Caco-2 (cell line): ENCODE measurements around the gene TRPM2. TPM values are rescaled to one million over a fixed set of nuclear protein-coding genes. Genes with fewer than 3 reads are reported as not detected.

ENCODE experiments used
- BruUV-seq: library from RNA; stranded (reverse); fragments of 400-500 nt; replicated peaks from 2 replicates; lab custom pipeline; 2021; lab: Mats Ljungman, UMichigan
- CTCF ChIA-PET: fragments of 300-600 bp; sonication (Branson Sonifier 250); formaldehyde crosslinking; loops from one replicate; lab custom pipeline; 2022; ENCODE audit warnings: antibody characterized with exemption; lab: Charles Lee
- POLR2A ChIA-PET: fragments of 300-600 bp; sonication (Branson Sonifier 250); formaldehyde crosslinking; loops from one replicate; lab custom pipeline; 2022; ENCODE audit warnings: antibody characterized with exemption; lab: Charles Lee
- DNase-seq, 2 experiments: peaks; one replicate each; pipeline versions ENCODE4 v3.0.0 to v3.0.0-alpha.2; 2020 to 2022
- H3K27me3 ChIP-seq: replicated peaks from 2 replicates; pipeline ENCODE4 v1.6.0; 2011; ENCODE audit warnings: low read length; ENCODE audit not compliant: control insufficient read depth, insufficient read depth
- H3K36me3 ChIP-seq: 2 replicates; pipeline ENCODE4 v1.5.1; 2011; ENCODE audit warnings: low read length; ENCODE audit not compliant: control insufficient read depth, insufficient read depth
- H3K4me1 ChIP-seq: fragments of 250-450 bp; sonication (Bioruptor Pico); 2 replicates; pipeline ENCODE4 v1.5.1; 2020; ENCODE audit warnings: mild to moderate bottlenecking
- H3K4me3 ChIP-seq: 2 replicates; pipeline ENCODE4 v1.5.1; 2011; ENCODE audit warnings: low read depth, mild to moderate bottlenecking, control low read depth, low read length
- H3K9me3 ChIP-seq: fragments of 250-450 bp; sonication (Bioruptor Pico); 2 replicates; pipeline ENCODE4 v1.5.1; 2020; ENCODE audit warnings: mild to moderate bottlenecking, moderate library complexity
- H3K27ac Mint-ChIP-seq: one replicate; pipeline ENCODE4 v1.8.0; 2022; ENCODE audit warnings: mixed read lengths; ENCODE audit not compliant: unreplicated experiment
- H3K27me3 Mint-ChIP-seq: one replicate; pipeline ENCODE4 v1.8.0; 2022; ENCODE audit warnings: mixed read lengths; ENCODE audit not compliant: insufficient read depth, unreplicated experiment
- H3K36me3 Mint-ChIP-seq: one replicate; pipeline ENCODE4 v1.8.0; 2022; ENCODE audit warnings: mild to moderate bottlenecking, mixed read lengths; ENCODE audit not compliant: insufficient read depth, unreplicated experiment
- H3K4me1 Mint-ChIP-seq: one replicate; pipeline ENCODE4 v1.8.0; 2022; ENCODE audit warnings: low read depth, mixed read lengths; ENCODE audit not compliant: unreplicated experiment
- H3K4me3 Mint-ChIP-seq: one replicate; pipeline ENCODE4 v1.8.0; 2022; ENCODE audit warnings: mild to moderate bottlenecking, moderate library complexity, mixed read lengths; ENCODE audit not compliant: unreplicated experiment
- H3K9me3 Mint-ChIP-seq: one replicate; pipeline ENCODE4 v1.8.0; 2022; ENCODE audit warnings: mixed read lengths; ENCODE audit not compliant: unreplicated experiment
- intact Hi-C: fragments of 100-400 bp; cut with micrococcal nuclease; formaldehyde crosslinking; loops from one replicate; pipeline ENCODE4 v1.10.0; 2022; ENCODE audit not compliant: unreplicated experiment
- total RNA-seq: library from RNA; stranded (reverse); gene quantifications from 2 replicates; pipeline ENCODE4 v1.2.3, GENCODE V29; 2022
- TF ChIP-seq, protein P1 (sequence below), 2 experiments: fragments of 200-600 bp in 1 of 2; IDR thresholded peaks; 1 replicate in 1 of 2; 2 replicates in 1 of 2; pipeline versions ENCODE4 v1.5.1 to v1.8.0; 2011 to 2022; ENCODE audit warnings: antibody characterized with exemption in 1 of 2, control low read depth in 1 of 2, inconsistent platforms in 1 of 2, low read depth in 1 of 2, low read length in 1 of 2, mild to moderate bottlenecking in 1 of 2, moderate library complexity in 1 of 2; ENCODE audit not compliant: insufficient read depth in 1 of 2, severe bottlenecking in 1 of 2, unreplicated experiment in 1 of 2

Gene TRPM2
- total RNA-seq, 1 experiment from 2014 or later: 0.20 TPM

DNA sequence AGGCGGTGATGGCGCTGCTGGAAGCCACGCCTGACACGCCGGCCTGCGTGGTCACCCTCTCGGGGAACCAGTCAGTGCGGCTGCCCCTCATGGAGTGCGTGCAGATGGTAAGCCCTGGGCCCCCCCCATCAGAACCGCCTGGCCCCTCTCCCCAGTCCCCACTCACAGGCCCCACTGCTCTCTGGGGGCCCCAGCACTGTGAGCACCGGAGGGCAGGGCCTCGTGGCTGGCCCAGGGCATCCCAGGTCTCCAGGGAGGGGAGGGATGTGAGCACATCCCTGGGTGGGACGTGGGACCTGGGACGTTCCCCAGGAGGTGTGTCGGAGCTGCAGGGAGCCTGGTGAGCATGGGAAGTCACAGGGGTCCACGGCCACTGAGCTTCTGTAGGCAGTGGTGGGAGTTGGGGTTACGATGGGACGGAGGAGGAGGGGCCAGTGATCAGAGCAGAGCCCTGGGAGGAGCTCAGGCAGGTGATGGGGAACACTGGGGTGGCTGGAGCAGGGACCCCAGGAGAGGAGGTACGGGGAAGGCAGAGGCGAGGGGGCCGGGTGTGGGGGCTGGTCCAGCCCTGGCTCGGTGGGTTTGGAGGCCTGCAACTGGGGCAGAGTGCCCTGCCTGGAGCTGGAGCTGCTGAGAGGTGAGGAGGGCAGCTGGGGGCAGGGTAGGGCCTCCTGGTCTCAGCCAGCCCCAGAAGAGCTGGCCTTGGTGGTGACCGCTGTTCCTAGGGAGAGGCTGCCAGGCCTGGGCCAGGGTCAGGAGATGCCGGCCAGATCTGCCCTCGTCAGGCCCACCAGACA is 34.7 kb upstream of the TRPM2 start:
- POLR2A ChIA-PET: no interaction called here

DNA sequence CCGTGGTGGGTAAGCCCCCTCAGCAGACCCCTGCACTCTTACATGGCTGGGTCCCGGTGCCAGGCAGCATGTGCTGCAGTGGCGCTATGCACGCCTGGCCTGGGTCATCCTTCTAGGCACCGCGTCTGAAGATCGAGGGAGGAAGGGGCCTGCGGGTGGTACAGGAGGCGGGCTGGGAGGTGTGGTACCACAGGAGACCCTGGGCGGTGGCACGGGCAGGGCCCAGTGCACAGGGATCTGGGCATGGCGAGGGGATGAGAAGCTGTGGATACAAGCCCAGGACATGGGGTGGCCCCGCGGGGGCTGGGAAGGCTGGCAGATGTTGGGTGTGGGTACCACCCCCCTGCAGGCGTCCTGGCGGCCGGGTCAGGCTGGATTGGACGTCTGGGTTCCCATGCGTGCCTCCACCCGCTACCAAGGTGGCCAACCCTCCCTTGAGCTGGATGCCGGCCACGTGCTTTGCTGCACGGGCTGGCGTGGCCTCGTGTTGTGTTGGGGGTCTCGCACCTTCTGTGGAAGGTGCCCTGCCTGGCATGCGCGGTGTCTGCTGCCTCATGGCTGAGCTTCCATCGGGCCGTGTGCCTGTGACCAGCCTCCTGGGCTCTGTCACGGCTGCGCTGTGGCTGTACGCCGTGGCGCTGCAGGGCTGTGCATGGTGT is 33.9 kb upstream of the TRPM2 start:
- DNase-seq: no peak
- intact Hi-C loops: no loop called here
- H3K4me3 ChIP-seq: no peak overlapping the region
- no peaks in the 10 kb centered on the region for H3K9me3 ChIP-seq
- Mint-ChIP-seq H3K27ac (no peak overlapping the region), H3K27me3 (no peaks in the 10 kb centered on the region), H3K36me3 (peaks cover 23% of the 10 kb centered on the region), H3K4me3 (no peak overlapping the region), H3K4me1 (no peaks in the 10 kb centered on the region), H3K9me3 (no peaks in the 10 kb centered on the region)
- peaks cover 1% of the 10 kb centered on the region; the same call in 1 of the 2 replicates for H3K36me3 ChIP-seq
- POLR2A ChIA-PET: no interaction called here
- H3K27me3 ChIP-seq: no peaks in the 10 kb centered on the region
- no TSS peak for BruUV-seq
- H3K4me1 ChIP-seq: no peaks in the 10 kb centered on the region
- CTCF ChIA-PET: no interaction called here
- TF ChIP-seq, protein P1, sequence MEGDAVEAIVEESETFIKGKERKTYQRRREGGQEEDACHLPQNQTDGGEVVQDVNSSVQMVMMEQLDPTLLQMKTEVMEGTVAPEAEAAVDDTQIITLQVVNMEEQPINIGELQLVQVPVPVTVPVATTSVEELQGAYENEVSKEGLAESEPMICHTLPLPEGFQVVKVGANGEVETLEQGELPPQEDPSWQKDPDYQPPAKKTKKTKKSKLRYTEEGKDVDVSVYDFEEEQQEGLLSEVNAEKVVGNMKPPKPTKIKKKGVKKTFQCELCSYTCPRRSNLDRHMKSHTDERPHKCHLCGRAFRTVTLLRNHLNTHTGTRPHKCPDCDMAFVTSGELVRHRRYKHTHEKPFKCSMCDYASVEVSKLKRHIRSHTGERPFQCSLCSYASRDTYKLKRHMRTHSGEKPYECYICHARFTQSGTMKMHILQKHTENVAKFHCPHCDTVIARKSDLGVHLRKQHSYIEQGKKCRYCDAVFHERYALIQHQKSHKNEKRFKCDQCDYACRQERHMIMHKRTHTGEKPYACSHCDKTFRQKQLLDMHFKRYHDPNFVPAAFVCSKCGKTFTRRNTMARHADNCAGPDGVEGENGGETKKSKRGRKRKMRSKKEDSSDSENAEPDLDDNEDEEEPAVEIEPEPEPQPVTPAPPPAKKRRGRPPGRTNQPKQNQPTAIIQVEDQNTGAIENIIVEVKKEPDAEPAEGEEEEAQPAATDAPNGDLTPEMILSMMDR (IDR thresholded peaks at IDR 0.05; ENCODE audit: insufficient read depth in 1 of 2, low read depth in 1 of 2, low read length in 1 of 2, severe bottlenecking in 1 of 2, unreplicated experiment in 1 of 2): no peak

More for the DNA sequence above, 34.7 kb upstream of the TRPM2 start:
- Histone ChIP-seq H3K4me1 (no peaks in the 10 kb centered on the region), H3K27me3 (no peaks in the 10 kb centered on the region), H3K9me3 (no peaks in the 10 kb centered on the region), H3K4me3 (no peak overlapping the region), H3K36me3 (peaks cover 1% of the 10 kb centered on the region; the same call in 1 of the 2 replicates)
- H3K36me3 Mint-ChIP-seq: peaks cover 27% of the 10 kb centered on the region
- no peaks in the 10 kb centered on the region for H3K27me3 Mint-ChIP-seq
- CTCF ChIA-PET: no interaction called here
- intact Hi-C loops: no loop called here
- H3K4me1 Mint-ChIP-seq: no peaks in the 10 kb centered on the region
- no peak for DNase-seq
- no peaks in the 10 kb centered on the region for H3K9me3 Mint-ChIP-seq
- H3K27ac Mint-ChIP-seq: no peak overlapping the region
- TF ChIP-seq, protein P1 (IDR thresholded peaks at IDR 0.05; ENCODE audit: insufficient read depth in 1 of 2, low read depth in 1 of 2, low read length in 1 of 2, severe bottlenecking in 1 of 2, unreplicated experiment in 1 of 2): no peak
- BruUV-seq: no TSS peak
- H3K4me3 Mint-ChIP-seq: no peak overlapping the region

DNA sequence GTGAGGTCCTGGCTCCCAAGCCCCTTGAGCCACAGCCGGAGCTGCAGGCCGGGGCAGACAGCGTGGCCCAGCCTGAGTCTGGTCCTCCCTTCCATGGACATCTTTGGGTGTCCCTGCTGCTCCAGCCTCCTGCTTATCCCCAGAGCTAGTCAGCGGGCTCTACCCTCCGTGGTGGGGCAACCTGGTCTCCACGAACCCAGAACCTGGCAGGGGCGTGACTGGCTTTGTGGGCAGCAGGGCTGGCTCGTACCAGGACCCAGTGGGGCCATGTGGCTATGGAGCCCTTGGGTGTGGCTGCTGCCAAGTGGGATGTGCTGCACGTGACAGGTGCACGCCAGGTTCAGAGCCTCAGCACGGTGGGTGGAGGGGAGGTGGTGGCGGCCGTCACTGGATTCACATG is 32.6 kb upstream of the TRPM2 start:
- BruUV-seq: no TSS peak
- ChIA-PET POLR2A (no interaction called here), CTCF (no interaction called here)
- Mint-ChIP-seq H3K9me3 (no peaks in the 10 kb centered on the region), H3K4me3 (no peak overlapping the region), H3K27me3 (no peaks in the 10 kb centered on the region), H3K4me1 (no peaks in the 10 kb centered on the region), H3K27ac (no peak overlapping the region), H3K36me3 (peaks cover 34% of the 10 kb centered on the region)
- intact Hi-C loops: no loop called here
- TF ChIP-seq, protein P1 (IDR thresholded peaks at IDR 0.05; ENCODE audit: insufficient read depth in 1 of 2, low read depth in 1 of 2, low read length in 1 of 2, severe bottlenecking in 1 of 2, unreplicated experiment in 1 of 2): no peak
- Histone ChIP-seq H3K27me3 (no peaks in the 10 kb centered on the region), H3K9me3 (no peaks in the 10 kb centered on the region), H3K36me3 (peaks cover 1% of the 10 kb centered on the region; the same call in 1 of the 2 replicates), H3K4me1 (no peaks in the 10 kb centered on the region), H3K4me3 (no peak overlapping the region)
- DNase-seq: no peak
